ENCODE data around the gene NRCAM.

DNA sequence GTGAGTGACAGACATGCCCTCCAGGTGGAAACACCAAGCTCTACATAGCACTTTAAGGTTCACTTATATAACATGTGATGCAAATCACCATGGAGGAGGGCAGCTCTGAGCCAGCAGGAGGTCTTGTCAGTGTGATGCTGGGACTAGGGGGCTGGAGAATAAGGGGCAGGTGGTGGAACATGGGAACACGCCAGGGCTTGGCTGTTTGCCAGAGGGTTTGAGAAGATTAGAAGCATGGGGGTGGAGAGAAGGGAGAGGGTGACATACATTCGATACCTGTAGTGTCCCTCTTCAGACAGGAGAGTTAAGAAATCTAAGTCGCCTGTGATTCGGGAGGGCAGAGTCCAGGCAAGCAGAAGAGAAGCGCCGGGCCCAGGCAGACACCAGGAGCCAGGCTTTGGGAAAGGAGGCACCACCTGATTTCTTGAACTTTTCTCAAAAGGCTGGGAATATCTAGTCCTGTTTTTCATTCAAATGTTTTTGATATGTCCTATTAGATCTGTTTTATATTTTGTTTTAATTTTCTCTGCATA lies 309.1 kb downstream of the NRCAM start:
- TF ChIP-seq CTCF (IDR thresholded peaks at IDR 0.05) (no peak), EZH2 (IDR thresholded peaks at IDR 0.05; ENCODE audit: borderline replicate concordance, insufficient read depth, low read depth, low read length, poor library complexity, severe bottlenecking) (no peak)

All from B cell (primary cell).